Uterus (tissue), 4 donors: ENCODE results near the gene AMH. TPM values are rescaled to one million over a fixed set of nuclear protein-coding genes. Genes with fewer than 3 reads are reported as not detected.

Source experiments
- DNase-seq, 2 donors: peaks; one replicate each; pipeline ENCODE4 v3.0.0-alpha.2; 2019 to 2020
- H3K27ac ChIP-seq, 2 donors: fragments of 200-600 bp; sonication (generic); 1 replicate in 1 of 2; 2 replicates in 1 of 2; pipeline ENCODE4 v1.5.1; 2016 to 2018
- H3K27me3 ChIP-seq, 2 donors: fragments of 200-600 bp; sonication (generic); one replicate each; pipeline ENCODE4 v1.5.1; 2018 to 2019; ENCODE audit warnings: control low read depth in 1 of 2
- H3K36me3 ChIP-seq, 2 donors: fragments of 200-600 bp; sonication (generic); one replicate each; pipeline ENCODE4 v1.5.1; 2019; ENCODE audit warnings: control low read depth in 1 of 2
- H3K4me1 ChIP-seq, 2 donors: fragments of 200-600 bp; sonication (generic); one replicate each; pipeline ENCODE4 v1.5.1; 2018 to 2019; ENCODE audit warnings: control low read depth in 1 of 2
- H3K4me3 ChIP-seq, 2 donors: fragments of 200-600 bp; sonication (generic); 1 replicate in 1 of 2; 2 replicates in 1 of 2; pipeline ENCODE4 v1.5.1; 2018 to 2019; ENCODE audit warnings: mild to moderate bottlenecking in 1 of 2
- H3K9me3 ChIP-seq, 2 donors: fragments of 200-600 bp; sonication (generic); one replicate each; pipeline ENCODE4 v1.5.1; 2019; ENCODE audit warnings: control low read depth in 1 of 2
- CTCF ChIP-seq, 4 experiments: fragments of 200-600 bp in 2 of 4; fragments of 450-650 bp in 2 of 4; sonication (generic) in 2 of 4; IDR thresholded peaks; one replicate each; pipeline ENCODE4 v1.5.1; 2016 to 2019; ENCODE audit warnings: antibody characterized with exemption in 4 of 4, mild to moderate bottlenecking in 2 of 4, moderate library complexity in 1 of 4
- POLR2A ChIP-seq, 2 donors: fragments of 450-650 bp; IDR thresholded peaks; one replicate each; pipeline ENCODE4 v1.6.1; 2016; ENCODE audit warnings: antibody characterized with exemption in 2 of 2, mild to moderate bottlenecking in 1 of 2, moderate library complexity in 1 of 2
- intact Hi-C: fragments of 100-400 bp; cut with DNase I; formaldehyde crosslinking; loops from one replicate; pipeline ENCODE4 v1.15.1; 2023; ENCODE audit warnings: low total_unique reads
- total RNA-seq, 4 donors: library from RNA; depleted of rRNA in 3 of 4; stranded (reverse); fragments of >200 nt in 3 of 4; gene quantifications; one replicate each; pipeline versions ENCODE4 v1.1.0 to v1.2.4, GENCODE V29; 2014 to 2023
- donor health status: DM: yes; HTN: yes; CAD: no.

AMH gene
- total RNA-seq, 4 donors from 2014 or later = 0.35 to 3.5 TPM; not detected in 2

- TF ChIP-seq CTCF (IDR thresholded peaks at IDR 0.05) = no peak
- no peak for TF ChIP-seq POLR2A (IDR thresholded peaks at IDR 0.05)
- Histone ChIP-seq H3K27me3 (no peaks in the 10 kb centered on the region), H3K27ac (no peak within 1 kb of the TSS), H3K36me3 (no peaks in the 10 kb centered on the region), H3K4me3 (peak within 1 kb of the TSS in 1 of 2 donors; percentile 23), H3K9me3 (no peaks in the 10 kb centered on the region), H3K4me1 (peaks cover 0 to 13% of the 10 kb centered on the region in 2 donors)
- intact Hi-C loops = no loop called here
- DNase-seq = peak; percentile 49 to 51
Measured at GRCh38 chr19:2282062-2282861, 33.1 kb downstream of the AMH start, which contains the start of gene PEAK3. PEAK3 (minus strand) TSS chr19:2282175; CDS start chr19:2280931, 1,244 bp downstream.

GRCh38 chr19:2282862-2283237, 33.7 kb downstream of the AMH start:
- Histone ChIP-seq H3K4me1 (peaks cover 0 to 13% of the 10 kb centered on the region in 2 donors), H3K36me3 (no peaks in the 10 kb centered on the region), H3K27me3 (no peaks in the 10 kb centered on the region), H3K4me3 (no peak overlapping the region), H3K27ac (no peak overlapping the region), H3K9me3 (no peaks in the 10 kb centered on the region)
- TF ChIP-seq POLR2A (IDR thresholded peaks at IDR 0.05) = no peak
- no peak for TF ChIP-seq CTCF (IDR thresholded peaks at IDR 0.05)
- intact Hi-C loops = no loop called here
- no peak for DNase-seq

GRCh38 chr19:2283835-2284507, 34.8 kb downstream of the AMH start:
- TF ChIP-seq CTCF (IDR thresholded peaks at IDR 0.05) (no peak), POLR2A (IDR thresholded peaks at IDR 0.05) (no peak)
- DNase-seq = no peak

GRCh38 chr19:2286402-2287140, 37.4 kb downstream of the AMH start:
- TF ChIP-seq POLR2A (IDR thresholded peaks at IDR 0.05) (no peak), CTCF (IDR thresholded peaks at IDR 0.05) (no peak)
- no peak for DNase-seq
- intact Hi-C loops = no loop called here
- Histone ChIP-seq H3K4me3 (no peak overlapping the region), H3K4me1 (peaks cover 0 to 26% of the 10 kb centered on the region in 2 donors), H3K27ac (no peak overlapping the region), H3K36me3 (no peaks in the 10 kb centered on the region), H3K27me3 (peaks cover 6 to 11% of the 10 kb centered on the region in 2 donors), H3K9me3 (no peaks in the 10 kb centered on the region)

More at GRCh38 chr19:2283835-2284507, 34.8 kb downstream of the AMH start:
- H3K9me3 ChIP-seq = no peaks in the 10 kb centered on the region
- H3K36me3 ChIP-seq = no peaks in the 10 kb centered on the region
- H3K4me1 ChIP-seq = peaks cover 0 to 13% of the 10 kb centered on the region in 2 donors
- H3K27me3 ChIP-seq = no peaks in the 10 kb centered on the region
- no peak overlapping the region for H3K27ac ChIP-seq
- no peak overlapping the region for H3K4me3 ChIP-seq
- intact Hi-C loops = no loop called here
